Colonic mucosa (tissue), 4 donors: ENCODE data around the gene CYP27B1. TPM values are rescaled to one million over a fixed set of nuclear protein-coding genes. Genes with fewer than 3 reads are reported as not detected.

Source experiments
- DNase-seq: peaks from one replicate; pipeline ENCODE4 v3.0.0-alpha.2; 2020
- H3K27ac ChIP-seq: fragments of 200-600 bp; one replicate; pipeline ENCODE4 v1.8.0; 2021
- H3K27me3 ChIP-seq: fragments of 200-600 bp; one replicate; pipeline ENCODE4 v1.8.0; 2021
- H3K36me3 ChIP-seq: fragments of 200-600 bp; one replicate; pipeline ENCODE4 v1.8.0; 2021
- H3K4me1 ChIP-seq: fragments of 200-600 bp; one replicate; pipeline ENCODE4 v1.8.0; 2021; ENCODE audit warnings: mild to moderate bottlenecking
- H3K4me3 ChIP-seq: fragments of 200-600 bp; one replicate; pipeline ENCODE4 v1.8.0; 2021
- H3K9ac ChIP-seq, 2 donors: one replicate each; pipeline ENCODE4 v1.7.0; 2013; ENCODE audit warnings: control low read depth in 2 of 2, low read depth in 2 of 2, low read length in 2 of 2
- H3K9me3 ChIP-seq: fragments of 200-600 bp; one replicate; pipeline ENCODE4 v1.8.0; 2021
- intact Hi-C: fragments of 100-400 bp; cut with DNase I; formaldehyde crosslinking; loops from one replicate; pipeline ENCODE4 v1.14.1; 2022
- total RNA-seq, 2 donors: library from RNA; stranded (reverse); fragmentation: NEBNext Ultra II Directional in 1 of 2; extraction: Animal tissue kit (Norgen Biotek cat#: 25700) in 1 of 2; gene quantifications; one replicate each; pipeline ENCODE4 v1.2.1, GENCODE V29; 2021
- TF ChIP-seq, protein P1 (sequence below): fragments of 200-600 bp; IDR thresholded peaks from one replicate; pipeline ENCODE4 v1.8.0; 2022; ENCODE audit warnings: antibody characterized with exemption, mild to moderate bottlenecking
- donor health status: healthy.
- donor health status: DM: no; HTN: no; CAD: no.
- donor health status: DM: no; HTN: no; CAD: no.

CYP27B1 gene
- total RNA-seq, 2 donors from 2014 or later: 0.80 to 1.6 TPM

- peaks cover 45% of the 10 kb centered on the region for H3K27me3 ChIP-seq
- no peaks in the 10 kb centered on the region for H3K9me3 ChIP-seq
- H3K9ac ChIP-seq: no peak overlapping the region
- no peaks in the 10 kb centered on the region for H3K36me3 ChIP-seq
- TF ChIP-seq, protein P1, sequence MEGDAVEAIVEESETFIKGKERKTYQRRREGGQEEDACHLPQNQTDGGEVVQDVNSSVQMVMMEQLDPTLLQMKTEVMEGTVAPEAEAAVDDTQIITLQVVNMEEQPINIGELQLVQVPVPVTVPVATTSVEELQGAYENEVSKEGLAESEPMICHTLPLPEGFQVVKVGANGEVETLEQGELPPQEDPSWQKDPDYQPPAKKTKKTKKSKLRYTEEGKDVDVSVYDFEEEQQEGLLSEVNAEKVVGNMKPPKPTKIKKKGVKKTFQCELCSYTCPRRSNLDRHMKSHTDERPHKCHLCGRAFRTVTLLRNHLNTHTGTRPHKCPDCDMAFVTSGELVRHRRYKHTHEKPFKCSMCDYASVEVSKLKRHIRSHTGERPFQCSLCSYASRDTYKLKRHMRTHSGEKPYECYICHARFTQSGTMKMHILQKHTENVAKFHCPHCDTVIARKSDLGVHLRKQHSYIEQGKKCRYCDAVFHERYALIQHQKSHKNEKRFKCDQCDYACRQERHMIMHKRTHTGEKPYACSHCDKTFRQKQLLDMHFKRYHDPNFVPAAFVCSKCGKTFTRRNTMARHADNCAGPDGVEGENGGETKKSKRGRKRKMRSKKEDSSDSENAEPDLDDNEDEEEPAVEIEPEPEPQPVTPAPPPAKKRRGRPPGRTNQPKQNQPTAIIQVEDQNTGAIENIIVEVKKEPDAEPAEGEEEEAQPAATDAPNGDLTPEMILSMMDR: no peak
- no peak overlapping the region for H3K27ac ChIP-seq
- H3K4me1 ChIP-seq: peaks cover 5% of the 10 kb centered on the region
- no peak overlapping the region for H3K4me3 ChIP-seq
- DNase-seq: no peak
- intact Hi-C loops: no loop called here
Observed at GRCh38 chr12:57734591-57734990, 32.3 kb downstream of the CYP27B1 start.

GRCh38 chr12:57733928-57734327 is 33.0 kb downstream of the CYP27B1 start:
- Histone ChIP-seq H3K9me3 (no peaks in the 10 kb centered on the region), H3K36me3 (no peaks in the 10 kb centered on the region), H3K9ac (no peak overlapping the region), H3K4me1 (peaks cover 5% of the 10 kb centered on the region), H3K4me3 (no peak overlapping the region), H3K27me3 (peaks cover 38% of the 10 kb centered on the region), H3K27ac (no peak overlapping the region)
- intact Hi-C loops: no loop called here
- TF ChIP-seq, protein P1: no peak
- DNase-seq: no peak

DNA sequence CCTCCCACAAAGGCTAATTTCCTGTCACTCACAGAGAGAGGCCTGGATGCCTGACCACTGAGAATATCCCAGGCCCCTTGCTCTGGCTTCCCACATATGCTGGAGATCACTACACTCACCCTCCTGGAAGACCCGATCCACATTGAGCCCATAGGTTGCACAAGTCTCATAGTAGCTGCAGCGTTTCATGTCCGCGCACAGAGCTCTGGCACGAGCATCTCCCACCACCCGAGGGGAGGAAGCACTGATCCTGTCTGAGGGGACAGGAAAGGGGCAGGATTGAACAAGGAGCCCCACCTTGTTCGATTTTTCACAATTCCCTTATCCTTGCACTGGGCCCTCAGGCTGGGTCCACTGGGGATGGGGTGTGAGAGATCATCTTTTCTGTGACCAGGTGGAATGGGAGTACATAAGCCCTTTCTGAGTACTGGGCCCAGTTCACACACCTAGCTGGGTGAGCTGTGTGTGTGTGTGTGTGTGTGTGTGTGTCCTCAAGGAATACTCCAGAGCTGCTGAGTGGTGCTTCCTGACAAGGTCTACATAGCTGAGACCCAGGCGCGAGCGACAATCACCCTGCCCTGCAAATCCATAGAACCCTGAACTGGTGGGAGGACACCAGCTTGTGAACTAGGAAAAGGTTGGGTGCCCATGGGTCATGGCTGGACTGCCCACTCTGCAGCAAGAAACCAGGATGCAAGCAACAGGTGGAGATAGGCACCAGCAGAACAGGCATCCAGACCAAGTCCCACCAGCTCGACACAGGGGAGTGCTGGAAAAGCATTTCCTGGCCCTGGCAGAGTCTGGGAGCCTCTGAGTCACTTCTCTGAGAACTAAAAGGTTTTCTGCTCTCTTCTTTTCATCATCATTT is 33.9 kb downstream of the CYP27B1 start:
- no peak overlapping the region for H3K9ac ChIP-seq
- TF ChIP-seq, protein P1: no peak
- no peaks in the 10 kb centered on the region for H3K9me3 ChIP-seq
- peaks cover 29% of the 10 kb centered on the region for H3K27me3 ChIP-seq
- no peaks in the 10 kb centered on the region for H3K36me3 ChIP-seq
- DNase-seq: no peak
- no peak overlapping the region for H3K27ac ChIP-seq
- peaks cover 5% of the 10 kb centered on the region for H3K4me1 ChIP-seq
- intact Hi-C loops: no loop called here
- no peak overlapping the region for H3K4me3 ChIP-seq

GRCh38 chr12:57732270-57732669 is 34.6 kb downstream of the CYP27B1 start:
- H3K27ac ChIP-seq: no peak overlapping the region
- H3K4me3 ChIP-seq: no peak overlapping the region
- intact Hi-C loops: no loop called here
- TF ChIP-seq, protein P1: no peak
- H3K27me3 ChIP-seq: peaks cover 27% of the 10 kb centered on the region
- no peaks in the 10 kb centered on the region for H3K9me3 ChIP-seq
- H3K36me3 ChIP-seq: no peaks in the 10 kb centered on the region
- H3K4me1 ChIP-seq: no peaks in the 10 kb centered on the region
- DNase-seq: no peak
- H3K9ac ChIP-seq: no peak overlapping the region

DNA sequence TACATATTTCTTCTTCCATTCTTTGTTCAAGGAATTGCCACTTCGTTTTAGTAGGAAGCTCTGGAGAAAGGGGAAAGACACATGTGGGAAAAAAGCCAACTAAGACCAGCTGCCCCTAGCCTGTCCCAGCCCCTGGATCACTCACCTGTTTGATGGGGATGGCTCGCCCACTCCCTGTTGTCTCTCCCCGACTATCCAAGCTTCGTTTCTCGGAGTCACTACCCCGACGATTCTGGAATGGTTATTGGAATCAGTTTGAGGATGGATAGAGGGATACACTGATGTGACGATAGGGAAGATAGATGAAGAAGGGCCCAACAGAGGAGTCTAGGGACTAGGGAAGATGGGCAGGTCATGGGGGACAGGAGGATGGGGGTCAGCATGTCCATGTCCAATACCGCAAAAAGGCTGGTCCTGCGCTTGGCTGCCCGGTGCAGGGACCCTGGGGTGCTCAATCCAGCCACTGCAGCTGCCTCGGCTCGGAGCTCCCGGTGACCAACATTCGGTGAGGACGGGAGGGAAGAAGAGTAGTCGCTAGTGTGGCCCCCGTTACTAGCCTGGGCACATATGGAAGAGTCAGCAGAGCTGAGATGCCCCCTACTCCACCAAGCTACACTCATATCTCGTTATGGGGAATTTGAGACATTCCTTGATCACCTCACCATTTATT is 35.3 kb downstream of the CYP27B1 start:
- intact Hi-C loops: no loop called here
- DNase-seq: no peak
- Histone ChIP-seq H3K4me1 (no peaks in the 10 kb centered on the region), H3K9ac (no peak overlapping the region), H3K27me3 (peaks cover 20% of the 10 kb centered on the region), H3K27ac (no peak overlapping the region), H3K4me3 (no peak overlapping the region), H3K9me3 (no peaks in the 10 kb centered on the region), H3K36me3 (no peaks in the 10 kb centered on the region)
- TF ChIP-seq, protein P1: no peak
